Adrenal gland (tissue), 12 donors: ENCODE results near the gene SLC4A9. TPM values are rescaled to one million over a fixed set of nuclear protein-coding genes. Genes with fewer than 3 reads are reported as not detected.

ENCODE experiments used
- DNase-seq, 7 donors: peaks; one replicate each; pipeline ENCODE4 v3.0.0-alpha.2; 2019 to 2020
- H3K27ac ChIP-seq, 5 donors: fragments of 200-600 bp; sonication (generic) in 4 of 5; 1 replicate in 3 of 5; 2 replicates in 2 of 5; pipeline versions ENCODE4 v1.5.1 to v1.8.0; 2016 to 2020; ENCODE audit warnings: mild to moderate bottlenecking in 1 of 5
- H3K27me3 ChIP-seq: fragments of 200-600 bp; 2 replicates; pipeline ENCODE4 v1.8.0; 2021
- H3K36me3 ChIP-seq, 2 donors: fragments of 200-600 bp; replicated peaks in 1 of 2; 1 replicate in 1 of 2; 2 replicates in 1 of 2; pipeline versions ENCODE4 v1.5.1 to v1.8.0; 2018 to 2022
- H3K4me1 ChIP-seq, 2 donors: fragments of 200-600 bp; replicated peaks in 1 of 2; 1 replicate in 1 of 2; 2 replicates in 1 of 2; pipeline versions ENCODE4 v1.5.1 to v1.8.0; 2018 to 2021
- H3K4me3 ChIP-seq, 4 donors: fragments of 200-600 bp; sonication (generic) in 3 of 4; one replicate each; pipeline ENCODE4 v1.5.1; 2016 to 2018
- H3K9me3 ChIP-seq, 3 donors: fragments of 200-600 bp; sonication (generic) in 1 of 3; replicated peaks in 1 of 3; 1 replicate in 2 of 3; 2 replicates in 1 of 3; pipeline versions ENCODE4 v1.5.1 to v1.8.0; 2016 to 2021
- POLR2A ChIP-seq, 2 donors: fragments of 450-650 bp; IDR thresholded peaks; one replicate each; pipeline ENCODE4 v1.6.1; 2017; ENCODE audit warnings: antibody characterized with exemption in 2 of 2, mild to moderate bottlenecking in 2 of 2, moderate library complexity in 1 of 2
- WGBS, 4 donors: extraction: QIAGEN DNeasy Blood & Tissue Kit in 2 of 4; methylation state at CpG; one replicate each; pipeline versions ENCODE4 v1.1.5 to v1.1.7; 2013 to 2017; 5-methylcytosine and 5-hydroxymethylcytosine counted together
- intact Hi-C, 2 donors: fragments of 100-400 bp; cut with DNase I; formaldehyde crosslinking; loops; one replicate each; pipeline versions ENCODE4 v1.14.1 to v1.15.0; 2022 to 2023
- polyA plus RNA-seq, 3 donors: library from polyadenylated mRNA; stranded (reverse); fragments of 200-250 nt in 2 of 3; fragments of 350-450 nt in 1 of 3; fragmentation: Illumina TruSeq in 1 of 3; extraction: RNeasy Lipid Tissue Mini Kit (QIAGEN cat#74804) in 1 of 3; gene quantifications; one replicate each; pipeline ENCODE4 v1.2.3, GENCODE V29; 2013 to 2014
- total RNA-seq, 9 donors: library from RNA; depleted of rRNA in 4 of 9; stranded (reverse); fragments of >200 nt in 4 of 9; fragments of 120-200 nt in 1 of 9; fragmentation: NEBNext Ultra II Directional in 1 of 9; extraction: Animal tissue kit (Norgen Biotek cat#: 25700) in 1 of 9; gene quantifications; one replicate each; pipeline versions ENCODE4 v1.1.0 to v1.2.4, GENCODE V29; 2013 to 2023
- TF ChIP-seq, protein P1 (sequence below), 6 experiments: fragments of 450-650 bp in 4 of 6; fragments of 200-600 bp in 2 of 6; sonication (generic) in 1 of 6; IDR thresholded peaks; 1 replicate in 5 of 6; 2 replicates in 1 of 6; pipeline versions ENCODE4 v1.5.1 to v1.8.0; 2016 to 2021; ENCODE audit warnings: antibody characterized with exemption in 6 of 6, mild to moderate bottlenecking in 2 of 6, moderate library complexity in 1 of 6
- donor health status: healthy with polysubstance abuse.
- donor health status: Bipolar disorder and iron deficiency.
- donor health status: DM: yes; HTN: yes; CAD: no.
- donor health status: DM: no; HTN: no; CAD: no.
- donor health status: DM: no; HTN: no; CAD: no.
- donor health status: DM: yes; HTN: yes; CAD: no.

SLC4A9 gene
- total and polyA plus RNA-seq, 12 donors = 0.13 to 0.32 TPM; not detected in 10

GRCh38 chr5:140362311-140362710, 2.3 kb downstream of the SLC4A9 start:
- DNase-seq = no peak
- intact Hi-C loops = loop anchor here in 1 of 2 donors (10.0 kb wide), 3 partner anchors 282 to 682 kb away; partner anchors contain the start of genes IK and NDUFA2
- 80 to 92% (median 82%) methylated on average over 5 to 8 of the region's 8 CpGs for WGBS, 4 donors

GRCh38 chr5:140362875-140363630, 3.1 kb downstream of the SLC4A9 start:
- TF ChIP-seq, protein P1, sequence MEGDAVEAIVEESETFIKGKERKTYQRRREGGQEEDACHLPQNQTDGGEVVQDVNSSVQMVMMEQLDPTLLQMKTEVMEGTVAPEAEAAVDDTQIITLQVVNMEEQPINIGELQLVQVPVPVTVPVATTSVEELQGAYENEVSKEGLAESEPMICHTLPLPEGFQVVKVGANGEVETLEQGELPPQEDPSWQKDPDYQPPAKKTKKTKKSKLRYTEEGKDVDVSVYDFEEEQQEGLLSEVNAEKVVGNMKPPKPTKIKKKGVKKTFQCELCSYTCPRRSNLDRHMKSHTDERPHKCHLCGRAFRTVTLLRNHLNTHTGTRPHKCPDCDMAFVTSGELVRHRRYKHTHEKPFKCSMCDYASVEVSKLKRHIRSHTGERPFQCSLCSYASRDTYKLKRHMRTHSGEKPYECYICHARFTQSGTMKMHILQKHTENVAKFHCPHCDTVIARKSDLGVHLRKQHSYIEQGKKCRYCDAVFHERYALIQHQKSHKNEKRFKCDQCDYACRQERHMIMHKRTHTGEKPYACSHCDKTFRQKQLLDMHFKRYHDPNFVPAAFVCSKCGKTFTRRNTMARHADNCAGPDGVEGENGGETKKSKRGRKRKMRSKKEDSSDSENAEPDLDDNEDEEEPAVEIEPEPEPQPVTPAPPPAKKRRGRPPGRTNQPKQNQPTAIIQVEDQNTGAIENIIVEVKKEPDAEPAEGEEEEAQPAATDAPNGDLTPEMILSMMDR (IDR thresholded peaks at IDR 0.05) = peak; percentile 73 to 93 (median 88)
- no peak for TF ChIP-seq POLR2A (IDR thresholded peaks at IDR 0.05)
- Histone ChIP-seq H3K36me3 (no peaks in the 10 kb centered on the region), H3K9me3 (no peaks in the 10 kb centered on the region), H3K4me3 (peak overlapping the region in 1 of 4 donors; percentile 36), H3K27ac (no peak overlapping the region), H3K4me1 (peaks cover 0 to 5% of the 10 kb centered on the region in 2 donors), H3K27me3 (no peaks in the 10 kb centered on the region)
- 9 to 34% (median 10%) methylated on average over 10 to 29 of the region's 29 CpGs for WGBS, 4 donors
- DNase-seq = peak; percentile 77 to 91 (median 82)
- intact Hi-C loops = loop anchor here in 1 of 2 donors (10.0 kb wide), 3 partner anchors 282 to 682 kb away; partner anchors contain the start of genes IK and NDUFA2

More at GRCh38 chr5:140362311-140362710, 2.3 kb downstream of the SLC4A9 start:
- no peaks in the 10 kb centered on the region for H3K9me3 ChIP-seq
- no peak overlapping the region for H3K4me3 ChIP-seq
- no peaks in the 10 kb centered on the region for H3K36me3 ChIP-seq
- TF ChIP-seq, protein P1 (IDR thresholded peaks at IDR 0.05) = no peak
- TF ChIP-seq POLR2A (IDR thresholded peaks at IDR 0.05) = no peak
- no peak overlapping the region for H3K27ac ChIP-seq
- peaks cover 2 to 11% of the 10 kb centered on the region in 2 donors for H3K4me1 ChIP-seq
- no peaks in the 10 kb centered on the region for H3K27me3 ChIP-seq

- no peak for TF ChIP-seq POLR2A (IDR thresholded peaks at IDR 0.05)
- TF ChIP-seq, protein P1 (IDR thresholded peaks at IDR 0.05) = no peak
- 58 to 64% (median 61%) methylated on average over 11 to 20 of the region's 20 CpGs for WGBS, 4 donors
- intact Hi-C loops = loop anchor here in 1 of 2 donors (10.0 kb wide), 3 partner anchors 281 to 681 kb away; partner anchors contain the start of genes IK and NDUFA2
- H3K27me3 ChIP-seq = no peaks in the 10 kb centered on the region
- H3K9me3 ChIP-seq = no peaks in the 10 kb centered on the region
- no peaks in the 10 kb centered on the region for H3K36me3 ChIP-seq
- H3K4me1 ChIP-seq = peaks cover 0 to 5% of the 10 kb centered on the region in 2 donors
- DNase-seq = no peak
- H3K4me3 ChIP-seq = peak overlapping the region in 1 of 4 donors; percentile 36
- H3K27ac ChIP-seq = no peak overlapping the region
Observed at GRCh38 chr5:140363631-140364471, 3.9 kb downstream of the SLC4A9 start.

DNA sequence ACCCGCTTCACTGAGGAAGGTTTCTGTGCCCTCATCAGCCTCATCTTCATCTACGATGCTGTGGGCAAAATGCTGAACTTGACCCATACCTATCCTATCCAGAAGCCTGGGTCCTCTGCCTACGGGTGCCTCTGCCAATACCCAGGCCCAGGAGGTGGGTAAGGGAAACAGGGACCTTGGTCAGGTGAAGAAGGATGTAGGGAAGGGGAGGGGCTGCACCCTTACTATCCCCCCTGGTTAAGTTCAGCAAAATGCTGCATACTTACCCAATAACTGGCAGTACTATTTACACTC, 4.4 kb downstream of the SLC4A9 start:
- intact Hi-C loops = loop anchor here in 1 of 2 donors (10.0 kb wide), 3 partner anchors 280 to 680 kb away; partner anchors contain the start of genes IK and NDUFA2
- WGBS, 4 donors = 88 to 98% (median 93%) methylated on average over 3 of the region's 3 CpGs

More for the DNA sequence above, 4.4 kb downstream of the SLC4A9 start:
- H3K9me3 ChIP-seq = no peaks in the 10 kb centered on the region
- H3K4me3 ChIP-seq = no peak overlapping the region
- no peaks in the 10 kb centered on the region for H3K36me3 ChIP-seq
- peaks cover 0 to 5% of the 10 kb centered on the region in 2 donors for H3K4me1 ChIP-seq
- no peak for DNase-seq
- H3K27ac ChIP-seq = no peak overlapping the region
- TF ChIP-seq, protein P1 (IDR thresholded peaks at IDR 0.05) = no peak
- no peak for TF ChIP-seq POLR2A (IDR thresholded peaks at IDR 0.05)
- no peaks in the 10 kb centered on the region for H3K27me3 ChIP-seq
